IMR-90 (cell line): Measurements from ENCODE around the gene GABRA1. TPM values are rescaled to one million over a fixed set of nuclear protein-coding genes. Genes with fewer than 3 reads are reported as not detected.

Experiments
- ATAC-seq: fragments of 200-7000 bp; cut with Tn5 transposase; 2 replicates; pipeline ENCODE4 v1.9.1; 2020; ENCODE audit warnings: low read depth, mild to moderate bottlenecking, moderate library complexity
- BruUV-seq: library from RNA; stranded (reverse); fragments of 400-500 nt; replicated peaks from 2 replicates; lab custom pipeline; 2021; lab: Mats Ljungman, UMichigan
- CTCF ChIA-PET: fragments of 300-600 bp; formaldehyde crosslinking; extraction: SDS; loops from one replicate; lab custom pipeline; 2021; ENCODE audit warnings: antibody characterized with exemption; lab: Yijun Ruan, JAX
- POLR2A ChIA-PET: fragments of 300-600 bp; sonication (Branson Sonifier 250); formaldehyde crosslinking; loops from one replicate; lab custom pipeline; 2022; ENCODE audit warnings: antibody characterized with exemption; ENCODE audit not compliant: unreplicated experiment; lab: Charles Lee
- DNase-seq: peaks from one replicate; pipeline ENCODE4 v3.0.0; 2013
- H2AFZ ChIP-seq: replicated peaks from 2 replicates; pipeline ENCODE3; 2013; ENCODE audit warnings: low read length, mild to moderate bottlenecking; ENCODE audit not compliant: poor library complexity
- H2AK5ac ChIP-seq: 2 replicates; pipeline ENCODE4 v1.6.1; 2013; ENCODE audit warnings: low read depth, low read length, inconsistent platforms
- H2AK9ac ChIP-seq: replicated peaks from 2 replicates; pipeline ENCODE3; 2013; ENCODE audit warnings: mild to moderate bottlenecking, low read depth, low read length, moderate library complexity; ENCODE audit not compliant: poor library complexity
- H2BK120ac ChIP-seq: 2 replicates; pipeline ENCODE4 v1.6.1; 2013; ENCODE audit warnings: low read depth, low read length, inconsistent platforms
- H2BK15ac ChIP-seq: 3 replicates; pipeline ENCODE4 v1.6.1; 2013; ENCODE audit warnings: low read depth, low read length, inconsistent platforms
- H2BK20ac ChIP-seq: 2 replicates; pipeline ENCODE4 v1.6.1; 2013; ENCODE audit warnings: low read depth, mild to moderate bottlenecking, inconsistent platforms, low read length, moderate library complexity
- H2BK5ac ChIP-seq: 2 replicates; pipeline ENCODE4 v1.6.1; 2013; ENCODE audit warnings: mild to moderate bottlenecking, low read depth, low read length, inconsistent platforms; ENCODE audit not compliant: poor library complexity, severe bottlenecking
- H3K14ac ChIP-seq: replicated peaks from 2 replicates; pipeline ENCODE4 v1.6.1; 2013; ENCODE audit warnings: low read depth, low read length, inconsistent platforms
- H3K18ac ChIP-seq: 2 replicates; pipeline ENCODE4 v1.6.1; 2013; ENCODE audit warnings: low read depth, low read length, control low read depth
- H3K23ac ChIP-seq: 2 replicates; pipeline ENCODE4 v1.6.1; 2013; ENCODE audit warnings: low read depth, low read length, inconsistent platforms
- H3K27ac ChIP-seq: 2 replicates; pipeline ENCODE4 v1.5.1; 2013; ENCODE audit warnings: mild to moderate bottlenecking, control low read depth, low read length; ENCODE audit not compliant: insufficient read depth
- H3K27me3 ChIP-seq: 2 replicates; pipeline ENCODE4 v1.6.1; 2013; ENCODE audit warnings: low read length; ENCODE audit not compliant: control insufficient read depth, insufficient read depth
- H3K36me3 ChIP-seq: 2 replicates; pipeline ENCODE4 v1.6.1; 2013; ENCODE audit warnings: low read length, mixed read lengths; ENCODE audit not compliant: control insufficient read depth, insufficient read depth
- H3K4ac ChIP-seq: 2 replicates; pipeline ENCODE4 v1.6.1; 2013; ENCODE audit warnings: low read depth, low read length, inconsistent platforms
- H3K4me1 ChIP-seq: 2 replicates; pipeline ENCODE4 v1.6.1; 2013; ENCODE audit warnings: low read length, mixed read lengths; ENCODE audit not compliant: control insufficient read depth, insufficient read depth
- H3K4me2 ChIP-seq: 2 replicates; pipeline ENCODE4 v1.6.1; 2013; ENCODE audit warnings: low read depth, mild to moderate bottlenecking, control low read depth, low read length, moderate library complexity
- H3K4me3 ChIP-seq: 2 replicates; pipeline ENCODE4 v1.5.1; 2013; ENCODE audit warnings: low read depth, mild to moderate bottlenecking, control low read depth, low read length, moderate library complexity; ENCODE audit not compliant: insufficient read depth
- H3K56ac ChIP-seq: 2 replicates; pipeline ENCODE4 v1.6.1; 2013; ENCODE audit warnings: low read length, inconsistent platforms; ENCODE audit not compliant: insufficient read depth; ENCODE audit errors: extremely low read depth
- H3K79me1 ChIP-seq, 2 experiments: 2 replicates each; pipeline ENCODE4 v1.6.1; 2013; ENCODE audit warnings: low read length in 2 of 2, inconsistent platforms in 1 of 2, low read depth in 1 of 2
- H3K9ac ChIP-seq: 2 replicates; pipeline ENCODE4 v1.6.1; 2013; ENCODE audit warnings: low read depth, low read length, control low read depth
- H3K9me1 ChIP-seq: 2 replicates; pipeline ENCODE4 v1.6.1; 2013; ENCODE audit warnings: low read length, inconsistent platforms; ENCODE audit not compliant: insufficient read depth
- H3K9me3 ChIP-seq: 2 replicates; pipeline ENCODE4 v1.6.1; 2013; ENCODE audit warnings: low read length; ENCODE audit not compliant: control insufficient read depth, insufficient read depth
- H4K20me1 ChIP-seq: 2 replicates; pipeline ENCODE4 v1.6.1; 2013; ENCODE audit warnings: low read length, inconsistent platforms; ENCODE audit not compliant: insufficient read depth
- H4K5ac ChIP-seq: 2 replicates; pipeline ENCODE4 v1.6.1; 2013; ENCODE audit warnings: mild to moderate bottlenecking, low read depth, low read length, control low read depth
- H4K8ac ChIP-seq, 2 experiments: 2 replicates each; pipeline ENCODE4 v1.6.1; 2013; ENCODE audit warnings: low read depth in 2 of 2, low read length in 2 of 2, control low read depth in 1 of 2, inconsistent platforms in 1 of 2
- H4K91ac ChIP-seq: 2 replicates; pipeline ENCODE4 v1.6.1; 2013; ENCODE audit warnings: low read depth, low read length, inconsistent platforms; ENCODE audit not compliant: insufficient read depth
- BHLHE40 ChIP-seq: fragments of 150-350 bp; IDR thresholded peaks from 2 replicates; pipeline ENCODE4 v1.6.1; 2016; ENCODE audit warnings: mild to moderate bottlenecking, low read depth, low read length
- CTCF ChIP-seq: conservative IDR thresholded peaks from 2 replicates; pipeline ENCODE4 v1.5.1; 2012; ENCODE audit warnings: mild to moderate bottlenecking, low read depth, low read length, improper control_type of control experiment
- MXI1 ChIP-seq: IDR thresholded peaks from 2 replicates; pipeline ENCODE4 v1.6.1; 2012; ENCODE audit warnings: low read depth, mild to moderate bottlenecking, low read length, moderate library complexity, borderline replicate concordance
- RFX5 ChIP-seq: IDR thresholded peaks from 2 replicates; pipeline ENCODE4 v1.8.0; 2012; ENCODE audit warnings: low read depth, mild to moderate bottlenecking, low read length, moderate library complexity
- WGBS, 2 experiments: methylation state at CpG; one replicate each; pipeline versions ENCODE4 v1.1.5 to v1.1.7; 2013; ENCODE audit warnings: missing lambda C conversion rate in 2 of 2; ENCODE audit not compliant: insufficient read length in 1 of 2; ENCODE audit errors: extremely low coverage in 2 of 2; 5-methylcytosine and 5-hydroxymethylcytosine counted together
- dilution Hi-C: fragments of 300-500 bp; cut with HindIII; formaldehyde crosslinking; loops from one replicate; pipeline ENCODE4 v1.14.3; 2018; ENCODE audit warnings: low sequenced_read_pairs; ENCODE audit not compliant: unreplicated experiment
- in situ Hi-C: fragments of 300-500 bp; cut with MboI; formaldehyde crosslinking; loops from 3 replicates; pipeline ENCODE4 v1.14.3; 2019; ENCODE audit warnings: low sequenced_read_pairs, inconsistent platforms, mixed read lengths
- intact Hi-C: fragments of 100-400 bp; cut with micrococcal nuclease; formaldehyde crosslinking; loops from 2 replicates; pipeline ENCODE4 v1.10.0; 2022
- polyA plus RNA-seq, 3 experiments: library from polyadenylated mRNA; depleted of rRNA; stranded (reverse); fragments of >200 nt; gene quantifications; 2 replicates each; pipeline ENCODE4 v1.2.3, GENCODE V29; 2012; ENCODE audit warnings: low replicate concordance in 1 of 3
- total RNA-seq: library from RNA; depleted of rRNA; stranded (reverse); fragments of >200 nt; gene quantifications from 2 replicates; pipeline ENCODE4 v1.2.3, GENCODE V29; 2012; rRNA removed

Gene GABRA1
- total and polyA plus RNA-seq, 2 of the 4 experiments (the other 2 are of a cell fraction), result not detected

- H3K27me3 ChIP-seq, result no peaks in the 10 kb centered on the region
- H3K14ac ChIP-seq, result no peak overlapping the region
- H3K4ac ChIP-seq, result no peak overlapping the region
- H2AFZ ChIP-seq, result no peak overlapping the region
- H4K5ac ChIP-seq, result no peak overlapping the region
- dilution Hi-C loops (no loop called here), intact Hi-C loops (no loop called here), in situ Hi-C loops (no loop called here)
- no peak overlapping the region for H2BK15ac ChIP-seq
- ChIA-PET CTCF (no interaction called here), POLR2A (no interaction called here)
- no peak overlapping the region for H3K18ac ChIP-seq
- no peak overlapping the region for H2AK5ac ChIP-seq
- ATAC-seq, result no peak
- no peak overlapping the region for H2BK20ac ChIP-seq
- no peak overlapping the region for H2BK120ac ChIP-seq
- no peak overlapping the region for H4K91ac ChIP-seq
- H3K9me3 ChIP-seq, result peaks cover 5% of the 10 kb centered on the region; the same call in 1 of the 2 replicates
- H2BK5ac ChIP-seq, result no peak overlapping the region
- no peak overlapping the region for H3K4me3 ChIP-seq
- H3K4me1 ChIP-seq, result no peaks in the 10 kb centered on the region
- no peak overlapping the region for H3K56ac ChIP-seq
- no TSS peak for BruUV-seq
- no peak overlapping the region for H3K23ac ChIP-seq
- no peaks in the 10 kb centered on the region for H3K36me3 ChIP-seq
- TF ChIP-seq RFX5, result no peak
- no peak for TF ChIP-seq MXI1
- TF ChIP-seq BHLHE40, result no peak
- no peak for TF ChIP-seq CTCF
- H2AK9ac ChIP-seq, result no peak overlapping the region
- no peak overlapping the region for H4K8ac ChIP-seq
- no peaks in the 10 kb centered on the region for H3K9me1 ChIP-seq
- no peak for DNase-seq
- no peak overlapping the region for H3K27ac ChIP-seq
- H3K79me1 ChIP-seq, result no peaks in the 10 kb centered on the region
- H3K9ac ChIP-seq, result no peak overlapping the region
- WGBS, 2 experiments, result no CpG with 5 or more reads among the region's 4 CpGs
- H3K4me2 ChIP-seq, result no peak overlapping the region
- no peaks in the 10 kb centered on the region for H4K20me1 ChIP-seq
Measured at GRCh38 chr5:161946911-161947310, 99.0 kb downstream of the GABRA1 start.

Other genes starting within 250 kb of the GABRA1 start
- gene GABRA6, start 162.4 kb upstream of the GABRA1 start, total RNA-seq, result not detected in 2 replicates
- not detected in 2 replicates for gene GABRA6, start 162.4 kb upstream of the GABRA1 start, polyA plus RNA-seq (2012; rRNA removed)
- gene GABRG2, start 219.7 kb downstream of the GABRA1 start, total RNA-seq, result not detected in 2 replicates
- gene GABRG2, start 219.7 kb downstream of the GABRA1 start, polyA plus RNA-seq (2012; rRNA removed), result not detected in 2 replicates